SK-MEL-5 (cell line): ENCODE measurements around the gene CYP2C8. TPM values are rescaled to one million over a fixed set of nuclear protein-coding genes. Genes with fewer than 3 reads are reported as not detected.

Experiments
- DNase-seq: peaks from one replicate; pipeline ENCODE4 v3.0.0-alpha.2; 2016; ENCODE audit warnings: low read depth, low spot score
- in situ Hi-C: cut with HindIII; loops from 2 replicates; pipeline ENCODE4 v1.10.0; 2016; ENCODE audit warnings: low sequenced_read_pairs, high pct_unique_total_duplicates, low pct_unique_long_range_greater_than_20kb
- small RNA-seq, 2 experiments: library from RNA; depleted of rRNA; stranded (forward); fragments of <200 nt; gene quantifications; one replicate each; pipeline ENCODE3, GENCODE V24; 2014
- total RNA-seq: library from RNA; depleted of rRNA; stranded (reverse); fragments of >200 nt; shearing (Covaris generic); gene quantifications from 2 replicates; pipeline ENCODE4 v1.2.3, GENCODE V29; 2014; rRNA removed

CYP2C8 gene
- total RNA-seq, 1 experiment from 2014 or later, result not detected

- no peak for DNase-seq
- in situ Hi-C loops, result no loop called here
Measured at GRCh38 chr10:94992811-94993210, 76.5 kb downstream of the CYP2C8 start.

GRCh38 chr10:94991243-94991888 is 77.9 kb downstream of the CYP2C8 start:
- DNase-seq, result no peak
- in situ Hi-C loops, result no loop called here

- DNase-seq, result no peak
- in situ Hi-C loops, result no loop called here
Measured at GRCh38 chr10:94989192-94989591, 80.1 kb downstream of the CYP2C8 start.

Small RNA genes lying within 50 kb of the gene (small RNA-seq; reads per million reads assigned to genes)
- 0 reads per million in 2 experiments for gene CYP2C60P

Other genes with a start within 250 kb of the CYP2C8 start
- gene CYP2C9, start 130.8 kb downstream of the CYP2C8 start, total RNA-seq, result not detected in 2 replicates
- not detected in 2 replicates for gene ACSM6, start 124.7 kb upstream of the CYP2C8 start, total RNA-seq
- gene PDLIM1, start 221.5 kb upstream of the CYP2C8 start, total RNA-seq, result 3.8 and 4.4 TPM in 2 replicates